ENCODE data around the gene BCAS3.
"Not testable (repeated sequence)": the region's sequence is repeated elsewhere in the genome, so short reads cannot be mapped to it uniquely, and the experiment has no call there.

BCAS3 gene

GRCh38 chr17:61354895-61355874 lies 677.5 kb downstream of the BCAS3 start:
- no peak for DNase-seq

- not testable (repeated sequence) for DNase-seq
These were observed 679.4 kb downstream of the BCAS3 start for GRCh38 chr17:61357061-61357460.

- DNase-seq, result not testable (repeated sequence)
These were observed 681.9 kb downstream of the BCAS3 start for GRCh38 chr17:61359513-61359912.

GRCh38 chr17:61360318-61360943 lies 682.8 kb downstream of the BCAS3 start:
- DNase-seq, result no peak

- DNase-seq, result no peak
These were observed 683.4 kb downstream of the BCAS3 start for GRCh38 chr17:61361084-61361483.

- DNase-seq, result no peak
These were observed 684.7 kb downstream of the BCAS3 start for GRCh38 chr17:61362396-61362795.

GRCh38 chr17:61362852-61363600 lies 685.4 kb downstream of the BCAS3 start:
- DNase-seq, result no peak

- no peak for DNase-seq
These were observed 686.2 kb downstream of the BCAS3 start for GRCh38 chr17:61363601-61364462.

- DNase-seq, result no peak
These were observed 686.8 kb downstream of the BCAS3 start for GRCh38 chr17:61364463-61364846.

GRCh38 chr17:61366076-61366714 lies 688.5 kb downstream of the BCAS3 start:
- no peak for DNase-seq

GRCh38 chr17:61366715-61367413 lies 689.2 kb downstream of the BCAS3 start:
- DNase-seq, result no peak

- DNase-seq, result no peak
These were observed 690.6 kb downstream of the BCAS3 start for GRCh38 chr17:61368049-61368831.

- no peak for DNase-seq
These were observed 691.3 kb downstream of the BCAS3 start for GRCh38 chr17:61368832-61369450.

GRCh38 chr17:61369751-61370150 lies 692.1 kb downstream of the BCAS3 start:
- no peak for DNase-seq

GRCh38 chr17:61371179-61371578 lies 693.5 kb downstream of the BCAS3 start:
- no peak for DNase-seq

- no peak for DNase-seq
These were observed 694.0 kb downstream of the BCAS3 start for GRCh38 chr17:61371606-61372005.

- no peak for DNase-seq
These were observed 694.8 kb downstream of the BCAS3 start for GRCh38 chr17:61372436-61372835.

- DNase-seq, result no peak
These were observed 699.5 kb downstream of the BCAS3 start for GRCh38 chr17:61376931-61377838.
